Limb (tissue), 2 donors: Measurements from ENCODE around the gene PSMC4.
A peak's percentile ranks its signal among the peaks of the same experiment; 100 is the strongest.

Experiments
- DNase-seq, 2 donors: peaks; one replicate each; pipeline ENCODE4 v3.0.0-alpha.2; 2016; ENCODE audit errors: extremely low spot score in 2 of 2

The PSMC4 gene

GRCh38 chr19:39987167-39987566 is 16.2 kb downstream of the PSMC4 start:
- no peak for DNase-seq

- no peak for DNase-seq
Measured at GRCh38 chr19:39987596-39987995, 16.6 kb downstream of the PSMC4 start.

GRCh38 chr19:39993605-39994004 is 22.6 kb downstream of the PSMC4 start:
- no peak for DNase-seq

GRCh38 chr19:39994361-39994760 is 23.4 kb downstream of the PSMC4 start:
- DNase-seq, result no peak

- no peak for DNase-seq
Measured at GRCh38 chr19:39995794-39996193, 24.8 kb downstream of the PSMC4 start.

- no peak for DNase-seq
Measured at GRCh38 chr19:39996218-39996810, 25.3 kb downstream of the PSMC4 start.

GRCh38 chr19:39996811-39997637 is 26.1 kb downstream of the PSMC4 start, which contains the start of gene ZNF546:
Gene ZNF546, plus strand, starts transcription at chr19:39997060. Its CDS starts 1,267 bp downstream, at chr19:39998327.
- DNase-seq, result peak; percentile 92 to 93

- DNase-seq, result no peak
Measured at GRCh38 chr19:39997638-39998216, 26.8 kb downstream of the PSMC4 start.

GRCh38 chr19:39998501-39998900 is 27.5 kb downstream of the PSMC4 start:
- no peak for DNase-seq

- no peak for DNase-seq
Measured at GRCh38 chr19:40005691-40006272, 34.8 kb downstream of the PSMC4 start.

GRCh38 chr19:40006273-40006691 is 35.3 kb downstream of the PSMC4 start:
- DNase-seq, result no peak

- no peak for DNase-seq
Measured at GRCh38 chr19:40009674-40010073, 38.7 kb downstream of the PSMC4 start.

- DNase-seq, result no peak
Measured at GRCh38 chr19:40013991-40014390, 43.0 kb downstream of the PSMC4 start.

- no peak for DNase-seq
Measured at GRCh38 chr19:40023969-40024368, 53.0 kb downstream of the PSMC4 start.

- no peak for DNase-seq
Measured at GRCh38 chr19:40025938-40026596, 55.1 kb downstream of the PSMC4 start.

- DNase-seq, result no peak
Measured at GRCh38 chr19:40026597-40026970, 55.6 kb downstream of the PSMC4 start.
